ENCODE data around the gene CCDC24. TPM values are rescaled to one million over a fixed set of nuclear protein-coding genes. Genes with fewer than 3 reads are reported as not detected.

The CCDC24 gene
- total and polyA plus RNA-seq, 9 of the 15 experiments (the other 6 are each of a cell fraction or from before 2014, with no cell fraction given), result 0.31 to 4.5 (median 1.5) TPM

DNA sequence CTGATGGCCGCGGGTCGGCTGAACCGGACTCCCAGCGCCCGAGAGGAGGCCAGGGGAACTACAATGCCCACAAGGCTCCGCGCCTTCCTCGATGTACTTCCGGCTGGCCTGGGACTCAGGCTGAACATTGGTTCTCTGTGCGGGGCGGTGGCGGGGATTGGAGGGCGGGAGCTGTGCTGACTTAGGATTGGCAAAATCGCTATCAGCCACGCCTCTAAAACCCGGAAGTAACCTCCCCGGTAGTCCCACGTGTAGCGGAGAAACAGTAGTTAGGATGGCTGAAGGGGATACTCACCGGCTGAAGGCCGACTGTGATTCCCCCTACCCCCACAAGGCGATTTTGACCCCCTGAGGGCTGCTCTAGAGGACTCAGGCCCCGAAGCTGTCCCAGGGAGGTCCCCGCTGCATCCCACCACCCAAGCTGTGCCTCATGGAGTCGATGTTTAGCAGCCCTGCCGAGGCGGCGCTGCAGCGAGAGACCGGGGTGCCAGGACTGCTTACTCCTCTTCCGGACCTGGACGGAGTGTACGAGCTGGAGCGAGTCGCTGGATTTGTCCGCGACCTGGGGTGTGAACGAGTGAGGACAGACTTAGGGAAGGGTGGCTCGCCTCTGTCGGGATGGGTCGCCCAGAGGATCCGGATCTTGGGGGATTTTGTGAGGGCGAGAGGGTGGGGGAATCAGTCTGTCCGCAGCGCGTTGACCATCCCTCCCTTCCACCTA lies 21.5 kb upstream of the CCDC24 start, which contains the start of gene DPH2:
TSS of gene DPH2 (plus strand) at position 265 of the 721 bp plus-strand sequence. CDS start at position 431, 166 bp downstream.
- H3K79me2 ChIP-seq (ENCODE audit: control insufficient read depth, insufficient read depth, low read length), result peaks cover 18% of the 10 kb centered on the region
- DNase-seq (ENCODE audit: extremely low read depth in 1 of 4, low spot score in 3 of 4), result peak; percentile 97 to 99 (median 98)
- TSS peak; percentile 63 for BruUV-seq (replicated peaks)
- H3K36me3 ChIP-seq (ENCODE audit: control insufficient read depth, insufficient read depth, low read length), result peaks cover 36% of the 10 kb centered on the region
- no peaks in the 10 kb centered on the region for H3K9me3 ChIP-seq (replicated peaks; ENCODE audit: control insufficient read depth, insufficient read depth, low read depth, low read length)
- intact Hi-C loops (cut with micrococcal nuclease), result loop anchor here (1.0 kb wide), 1 partner anchor 24 kb away; the partner anchor contains the start of gene IPO13
- H3K4me1 ChIP-seq (replicated peaks in 1 of 2; ENCODE audit: control insufficient read depth in 2 of 2, insufficient read depth in 2 of 2, low read length in 2 of 2), result peaks cover 10 to 30% of the 10 kb centered on the region in 2 experiments; a peak in 4 of 5 replicates
- ChIA-PET POLR2A (interaction anchor here (0.5 to 1.4 kb wide), 12 partner anchors 8 to 1830 kb away, joined by 3 to 7 read pairs (median 3); partner anchors contain the start of gene IPO13), CTCF (ENCODE audit: low intra/inter-chr PET ratio) (no interaction called here)
- peak within 1 kb of the TSS; percentile 87 for H2AFZ ChIP-seq (ENCODE audit: low read depth, low read length)
- peaks cover 4% of the 10 kb centered on the region for H3K9me1 ChIP-seq (ENCODE audit: control insufficient read depth, insufficient read depth, low read length)
- no peaks in the 10 kb centered on the region for H4K20me1 ChIP-seq (replicated peaks; ENCODE audit: control insufficient read depth, insufficient read depth, low read length)
- H3K4me3 ChIP-seq, result peak within 1 kb of the TSS; percentile 100
- peak; percentile 96 for ATAC-seq
- peak within 1 kb of the TSS; percentile 98 for H3K4me2 ChIP-seq (ENCODE audit: insufficient read depth, low read length)
- peak within 1 kb of the TSS; percentile 81 to 99 for H3K9ac ChIP-seq (ENCODE audit: insufficient read depth in 1 of 2, low read depth in 2 of 2, low read length in 2 of 2)
- H3K27me3 ChIP-seq (ENCODE audit: control insufficient read depth in 2 of 2, insufficient read depth in 2 of 2, low read length in 2 of 2), result no peaks in the 10 kb centered on the region
- FAIRE-seq, result peak; percentile 100
- in situ Hi-C loops (cut with MboI), result no loop called here
- H3K27ac ChIP-seq (ENCODE audit: extremely low read depth, low read depth, low read length), result peak within 1 kb of the TSS; percentile 71
- WGBS (ENCODE audit: insufficient coverage, low coverage, missing lambda C conversion rate), result under 1% methylated on average over 47 of the region's 47 CpGs
- TF ChIP-seq, protein P1, sequence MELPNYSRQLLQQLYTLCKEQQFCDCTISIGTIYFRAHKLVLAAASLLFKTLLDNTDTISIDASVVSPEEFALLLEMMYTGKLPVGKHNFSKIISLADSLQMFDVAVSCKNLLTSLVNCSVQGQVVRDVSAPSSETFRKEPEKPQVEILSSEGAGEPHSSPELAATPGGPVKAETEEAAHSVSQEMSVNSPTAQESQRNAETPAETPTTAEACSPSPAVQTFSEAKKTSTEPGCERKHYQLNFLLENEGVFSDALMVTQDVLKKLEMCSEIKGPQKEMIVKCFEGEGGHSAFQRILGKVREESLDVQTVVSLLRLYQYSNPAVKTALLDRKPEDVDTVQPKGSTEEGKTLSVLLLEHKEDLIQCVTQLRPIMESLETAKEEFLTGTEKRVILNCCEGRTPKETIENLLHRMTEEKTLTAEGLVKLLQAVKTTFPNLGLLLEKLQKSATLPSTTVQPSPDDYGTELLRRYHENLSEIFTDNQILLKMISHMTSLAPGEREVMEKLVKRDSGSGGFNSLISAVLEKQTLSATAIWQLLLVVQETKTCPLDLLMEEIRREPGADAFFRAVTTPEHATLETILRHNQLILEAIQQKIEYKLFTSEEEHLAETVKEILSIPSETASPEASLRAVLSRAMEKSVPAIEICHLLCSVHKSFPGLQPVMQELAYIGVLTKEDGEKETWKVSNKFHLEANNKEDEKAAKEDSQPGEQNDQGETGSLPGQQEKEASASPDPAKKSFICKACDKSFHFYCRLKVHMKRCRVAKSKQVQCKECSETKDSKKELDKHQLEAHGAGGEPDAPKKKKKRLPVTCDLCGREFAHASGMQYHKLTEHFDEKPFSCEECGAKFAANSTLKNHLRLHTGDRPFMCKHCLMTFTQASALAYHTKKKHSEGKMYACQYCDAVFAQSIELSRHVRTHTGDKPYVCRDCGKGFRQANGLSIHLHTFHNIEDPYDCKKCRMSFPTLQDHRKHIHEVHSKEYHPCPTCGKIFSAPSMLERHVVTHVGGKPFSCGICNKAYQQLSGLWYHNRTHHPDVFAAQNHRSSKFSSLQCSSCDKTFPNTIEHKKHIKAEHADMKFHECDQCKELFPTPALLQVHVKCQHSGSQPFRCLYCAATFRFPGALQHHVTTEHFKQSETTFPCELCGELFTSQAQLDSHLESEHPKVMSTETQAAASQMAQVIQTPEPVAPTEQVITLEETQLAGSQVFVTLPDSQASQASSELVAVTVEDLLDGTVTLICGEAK (IDR thresholded peaks at IDR 0.05), result peak; percentile 98
- TF ChIP-seq, protein P1 (CRISPR knock-in tag; IDR thresholded peaks at IDR 0.05), result no peak
- TF ChIP-seq HCFC1 (IDR thresholded peaks at IDR 0.05; ENCODE audit: low read depth, low read length) (peak; percentile 97), LEF1 (IDR thresholded peaks at IDR 0.05) (peak; percentile 37; the same call in 1 of the 2 replicates), XRCC4 (IDR thresholded peaks at IDR 0.05; ENCODE audit: extremely low read depth, insufficient read depth, insufficient read length) (no peak), CBX3 (IDR thresholded peaks at IDR 0.05; ENCODE audit: borderline replicate concordance in 1 of 2, low read length in 2 of 2) (no peak), FOS (IDR thresholded peaks at IDR 0.05; ENCODE audit: extremely low read depth, insufficient read length) (peak; percentile 93), TEAD2 (tag; IDR thresholded peaks at IDR 0.05) (no peak), ZNF274 (IDR thresholded peaks at IDR 0.05; ENCODE audit: borderline replicate concordance, low read depth, low read length) (no peak), ATF1 (CRISPR knock-in tag; IDR thresholded peaks at IDR 0.05) (no peak), ATF1 (tag; IDR thresholded peaks at IDR 0.05) (peak; percentile 86), ESRRB (CRISPR knock-in tag; IDR thresholded peaks at IDR 0.05; ENCODE audit: borderline replicate concordance) (0 out of 2 replicates have a peak, but pooled peaks have one; percentile 43), NR2C1 (IDR thresholded peaks at IDR 0.05) (peak; percentile 99), NR2C1 (tag; IDR thresholded peaks at IDR 0.05) (peak; percentile 99)
